Stimulated activated CD8-positive, alpha-beta memory T cell treated with anti-CD3 and anti-CD28 coated beads, Interleukin-12 subunit alpha, Interleukin-12 subunit beta, amount 100 ng/mL, for 1 hour (primary cell): ENCODE results near the gene PAK6.
A peak's percentile ranks its signal among the peaks of the same experiment; 100 is the strongest.

ENCODE experiments used
- DNase-seq: peaks from one replicate; pipeline ENCODE4 v3.0.0-alpha.2; 2020; ENCODE audit warnings: low read depth

Gene PAK6

DNA sequence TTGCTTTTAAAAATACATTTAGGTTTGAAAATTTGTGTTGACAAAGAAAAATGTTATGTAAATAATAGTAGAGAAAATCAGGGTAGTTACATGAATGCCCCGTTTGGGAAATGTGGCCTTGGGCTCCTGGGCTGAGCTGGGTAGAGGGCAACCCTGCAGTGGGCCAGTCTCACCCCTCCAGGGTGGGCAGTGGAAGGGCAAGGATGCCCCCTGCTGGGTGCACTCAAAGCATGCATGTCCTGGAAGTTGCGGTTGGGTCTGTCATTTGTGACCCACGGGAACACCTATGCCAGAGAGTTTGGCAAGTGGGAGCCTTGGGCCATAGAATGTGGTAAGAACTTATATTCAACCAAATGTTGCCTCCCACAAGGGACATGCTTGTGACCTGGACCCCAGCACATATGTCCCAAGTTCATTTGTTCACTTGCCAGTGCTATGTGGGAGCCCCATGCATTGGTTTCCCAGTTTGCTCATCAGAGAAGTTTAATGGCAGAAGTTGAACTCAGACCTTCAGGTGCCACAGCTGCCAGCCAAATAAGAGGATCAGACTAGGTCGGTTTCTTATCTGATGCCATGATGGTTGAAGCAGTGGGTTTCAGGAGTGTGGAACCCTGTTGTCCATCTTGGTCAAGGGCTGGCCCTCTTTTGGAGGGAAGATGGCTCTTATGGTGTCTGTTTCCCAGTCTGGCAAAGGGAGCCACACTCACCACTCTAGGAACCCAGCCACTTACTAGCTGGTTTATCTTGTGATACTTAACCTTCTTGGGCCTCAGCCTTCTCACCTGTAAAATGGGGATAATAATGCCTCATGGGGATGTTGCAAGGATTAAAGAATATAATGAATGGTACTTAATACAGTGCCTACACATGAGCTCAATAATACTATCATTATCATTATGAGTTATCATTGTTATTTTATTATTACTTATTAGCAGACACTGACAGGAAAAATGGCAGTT, 71.4 kb downstream of the PAK6 start:
- no peak for DNase-seq

DNA sequence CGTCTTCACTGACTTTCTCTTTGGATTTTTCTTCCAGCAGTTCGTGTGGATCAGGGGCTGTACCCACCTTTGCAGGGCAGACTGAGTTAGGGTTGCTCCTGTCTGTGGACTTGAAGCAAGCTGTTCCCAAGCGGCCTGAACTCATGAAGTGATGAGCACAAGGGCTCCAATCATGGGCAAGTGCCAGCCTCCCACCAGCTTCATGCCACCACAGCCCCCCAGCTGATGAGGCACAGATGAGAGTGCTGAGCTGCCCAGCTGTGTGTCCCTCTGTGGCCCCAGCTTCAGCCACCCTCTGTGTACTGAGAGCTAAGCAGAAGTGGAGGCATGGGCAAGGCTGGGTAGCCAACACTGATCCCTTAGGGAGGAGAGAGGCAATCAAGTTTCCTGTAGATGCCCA, 72.1 kb downstream of the PAK6 start:
- no peak for DNase-seq

DNA sequence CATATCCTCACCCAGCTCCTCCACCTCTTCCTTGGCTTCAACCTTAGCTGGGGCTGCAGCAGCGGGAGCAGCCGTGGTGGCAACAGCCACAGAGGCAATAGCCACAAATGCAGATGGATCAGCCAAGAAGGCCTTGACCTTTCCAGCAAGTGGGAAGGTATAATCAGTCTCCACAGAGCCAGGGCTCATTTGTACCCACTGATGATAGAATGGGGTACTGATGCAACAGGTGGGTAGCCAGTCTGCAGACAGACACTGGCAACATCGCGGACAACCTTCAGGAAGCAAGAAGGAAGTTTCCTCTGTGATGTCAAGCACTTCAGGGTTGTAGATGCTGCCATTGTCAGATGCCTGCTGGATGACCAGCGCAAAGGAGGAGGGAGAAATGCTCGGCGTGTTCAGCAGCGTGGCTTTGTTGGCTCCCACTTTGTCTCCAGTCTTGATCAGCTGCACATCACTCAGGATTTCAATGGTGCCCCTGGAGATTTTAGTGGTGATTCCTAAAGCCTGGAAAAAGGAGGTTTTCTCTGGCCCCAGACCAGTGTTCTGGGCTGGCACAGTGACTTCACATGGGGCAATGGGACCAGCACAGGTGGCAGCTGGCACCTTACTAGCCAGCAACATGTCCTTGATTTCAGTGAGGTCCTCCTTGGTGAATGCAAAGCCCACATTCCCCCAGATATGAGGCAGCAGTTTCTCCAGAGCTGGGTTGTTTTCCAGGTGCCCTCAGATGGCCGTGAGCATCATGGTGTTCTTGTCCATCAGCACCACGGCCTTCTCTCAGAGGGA, 73.7 kb downstream of the PAK6 start:
- no peak for DNase-seq

DNA sequence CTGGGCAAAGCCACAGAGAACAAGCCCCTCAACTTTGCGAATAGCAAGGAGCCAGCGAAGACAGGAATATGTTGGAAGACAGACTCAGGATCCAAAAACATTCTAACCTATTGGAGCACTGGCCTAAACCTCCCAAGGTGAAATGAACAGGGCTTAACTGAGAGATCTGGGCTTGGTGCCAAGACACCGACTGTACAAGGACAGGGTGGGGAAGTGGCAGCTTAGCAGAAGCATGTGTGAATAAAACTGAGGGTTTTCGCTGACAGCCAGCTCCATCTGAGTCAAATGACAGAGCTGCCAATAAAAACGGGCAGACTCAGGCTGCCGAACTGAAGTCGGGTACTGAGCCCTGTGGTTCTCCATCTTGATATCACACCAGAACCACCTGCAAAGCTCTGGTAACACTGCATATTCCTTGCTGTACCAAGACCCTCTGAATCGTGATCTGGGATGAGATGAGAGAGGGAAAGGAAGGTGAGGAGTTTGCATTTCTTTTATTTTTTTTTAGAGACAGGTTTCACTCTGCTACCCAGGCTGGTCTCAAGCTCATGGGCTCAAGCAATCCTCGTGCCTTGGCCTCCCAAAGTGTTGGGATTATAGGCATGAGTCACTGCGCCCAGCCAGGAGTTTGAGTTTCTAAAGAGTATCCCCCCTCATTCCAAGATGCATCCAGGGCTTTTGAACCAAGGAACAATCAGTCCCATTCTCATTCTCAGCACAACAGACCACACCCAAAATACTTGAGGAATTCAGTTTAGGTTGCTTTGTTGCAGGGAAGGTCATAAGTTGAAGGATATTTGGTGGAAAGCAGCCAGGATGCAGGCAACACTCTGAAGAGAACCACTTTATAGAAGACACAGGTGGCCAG, 74.9 kb downstream of the PAK6 start:
- DNase-seq = no peak

DNA sequence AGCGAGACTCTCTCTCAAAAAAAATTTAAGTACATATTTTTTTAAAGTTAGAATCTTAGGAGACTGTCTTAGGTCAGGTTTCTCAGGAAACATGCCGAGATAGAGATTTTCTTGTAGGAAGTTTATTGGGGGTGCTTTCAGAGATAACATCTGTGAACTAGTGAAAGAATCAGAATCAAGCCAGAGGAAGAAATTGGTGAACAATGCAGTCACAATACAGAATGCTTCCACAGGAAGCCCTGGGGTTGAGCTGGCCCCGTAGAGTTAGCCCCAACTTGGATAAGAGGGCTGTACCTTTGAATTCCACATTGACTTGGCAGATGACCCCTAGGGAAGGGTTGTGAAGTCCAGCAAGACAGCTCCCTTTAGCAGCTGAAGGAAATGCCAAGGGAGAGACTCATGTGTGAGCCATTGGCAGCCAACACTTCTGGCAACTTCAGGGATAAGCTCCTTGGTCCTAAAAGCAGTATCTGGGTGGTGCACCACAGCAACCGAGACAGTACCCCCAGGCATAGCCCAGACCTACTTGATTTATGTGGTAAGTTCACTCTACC, 75.9 kb downstream of the PAK6 start:
- no peak for DNase-seq

DNA sequence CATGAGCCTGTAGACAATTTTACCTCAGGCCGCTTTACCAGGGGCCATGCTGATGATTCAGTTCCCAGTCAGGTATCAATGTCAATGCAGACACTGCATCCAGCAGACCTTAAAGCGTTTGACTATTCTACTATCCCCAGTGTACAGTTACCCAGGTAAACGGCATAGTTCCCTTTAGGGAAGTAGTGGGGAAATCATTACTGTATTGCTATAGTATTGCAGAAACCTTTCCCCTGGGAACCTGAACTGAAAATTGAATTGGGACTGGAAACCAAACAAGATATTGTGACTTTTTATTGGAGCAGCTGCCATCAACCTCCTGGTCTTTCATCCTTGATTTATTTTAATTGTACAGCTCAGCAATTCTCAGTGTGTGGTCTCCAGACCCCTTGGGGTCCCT, 78.1 kb downstream of the PAK6 start:
- DNase-seq = no peak

DNA sequence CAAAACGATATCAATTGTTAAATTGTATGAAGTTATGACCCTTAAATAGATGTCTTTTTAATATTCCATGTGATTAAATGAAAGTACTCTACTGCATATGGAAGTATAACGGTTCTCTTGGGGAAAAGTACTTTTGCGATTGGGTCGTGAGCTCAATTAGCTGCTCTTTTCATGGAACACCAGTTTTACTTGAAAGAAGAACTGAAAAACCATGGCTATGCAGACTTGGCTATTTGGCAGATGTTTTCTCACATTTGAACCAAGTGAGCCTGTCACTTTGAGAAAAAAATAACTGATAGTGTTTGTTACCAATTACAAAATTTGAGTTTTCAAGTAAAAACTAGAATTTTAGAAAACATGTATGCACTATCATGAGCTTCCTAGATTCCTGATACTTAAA, 78.7 kb downstream of the PAK6 start:
- DNase-seq = no peak

DNA sequence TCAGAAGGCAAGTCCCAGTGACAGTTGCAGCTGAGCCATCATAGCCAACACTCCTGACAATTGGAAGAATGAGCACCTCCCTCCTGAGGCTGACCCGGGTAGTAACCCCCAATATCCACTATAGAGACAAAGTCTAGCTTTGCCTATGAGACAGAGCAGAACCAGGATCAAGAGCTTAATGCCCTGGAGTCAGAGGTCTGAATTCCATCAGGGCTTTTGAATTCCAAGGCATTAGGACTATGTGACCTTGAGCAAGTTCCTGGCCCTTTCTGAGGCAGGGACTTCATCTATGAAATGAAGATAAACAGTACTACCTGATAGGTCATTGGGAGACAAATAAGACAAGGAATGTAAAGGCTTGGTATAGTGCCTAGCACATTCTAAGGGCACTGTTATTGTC, 81.5 kb downstream of the PAK6 start:
- DNase-seq = no peak

DNA sequence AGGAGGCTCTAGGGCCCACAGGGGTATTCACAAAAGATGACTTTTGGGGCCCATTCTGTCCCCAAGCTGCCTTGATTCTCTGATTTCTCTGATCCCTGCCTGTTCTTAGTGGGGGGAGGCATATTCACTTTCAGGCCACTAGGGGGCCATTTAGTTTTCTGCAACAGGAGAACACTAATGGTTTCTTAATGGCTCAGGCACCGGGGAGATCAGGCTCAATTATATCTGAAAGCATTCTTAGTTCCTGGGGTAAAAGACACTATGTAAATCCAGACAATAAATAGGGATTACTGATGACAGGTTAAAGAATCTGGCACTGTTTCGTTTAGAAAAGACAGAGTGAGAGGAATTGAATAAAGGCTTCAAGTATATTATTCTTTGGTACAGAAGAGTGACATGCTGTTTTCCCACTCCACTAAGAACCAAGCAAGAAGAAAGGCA, 82.1 kb downstream of the PAK6 start:
- DNase-seq = no peak

DNA sequence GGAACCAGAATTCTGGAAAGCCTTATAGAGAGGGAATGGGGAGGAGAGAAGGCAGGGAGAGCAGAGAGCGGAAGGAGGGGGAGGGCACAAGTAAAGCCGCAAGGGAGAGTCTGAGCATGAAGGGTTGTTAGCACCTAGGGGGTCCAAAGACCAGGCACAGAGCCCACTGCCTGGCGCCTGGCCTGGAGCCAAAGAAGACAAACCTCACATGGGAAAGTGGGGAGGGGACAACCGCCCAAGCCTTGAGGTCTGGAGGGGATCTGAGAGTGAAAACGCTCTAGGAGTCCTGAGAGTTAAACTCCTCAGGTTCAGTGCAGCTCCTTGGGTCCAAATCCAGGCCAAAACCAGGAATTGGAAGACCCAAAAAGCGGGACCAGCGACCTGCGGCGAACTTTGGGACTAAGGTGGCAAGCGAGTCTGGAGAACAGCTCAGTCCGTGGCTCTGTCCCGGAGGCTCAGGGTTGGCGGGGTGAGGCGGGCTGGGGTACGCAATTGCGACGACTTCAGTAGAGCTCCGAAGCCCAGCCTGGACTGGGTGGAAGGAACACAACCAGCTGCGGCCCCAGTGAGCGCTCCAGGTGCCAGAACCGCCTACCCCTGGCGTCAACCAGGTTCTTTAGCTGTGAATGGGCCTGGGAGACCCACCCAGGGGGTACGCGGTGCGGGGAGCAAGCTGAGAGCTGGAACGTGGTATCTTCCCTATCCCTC, 83.8 kb downstream of the PAK6 start:
- no peak for DNase-seq

DNA sequence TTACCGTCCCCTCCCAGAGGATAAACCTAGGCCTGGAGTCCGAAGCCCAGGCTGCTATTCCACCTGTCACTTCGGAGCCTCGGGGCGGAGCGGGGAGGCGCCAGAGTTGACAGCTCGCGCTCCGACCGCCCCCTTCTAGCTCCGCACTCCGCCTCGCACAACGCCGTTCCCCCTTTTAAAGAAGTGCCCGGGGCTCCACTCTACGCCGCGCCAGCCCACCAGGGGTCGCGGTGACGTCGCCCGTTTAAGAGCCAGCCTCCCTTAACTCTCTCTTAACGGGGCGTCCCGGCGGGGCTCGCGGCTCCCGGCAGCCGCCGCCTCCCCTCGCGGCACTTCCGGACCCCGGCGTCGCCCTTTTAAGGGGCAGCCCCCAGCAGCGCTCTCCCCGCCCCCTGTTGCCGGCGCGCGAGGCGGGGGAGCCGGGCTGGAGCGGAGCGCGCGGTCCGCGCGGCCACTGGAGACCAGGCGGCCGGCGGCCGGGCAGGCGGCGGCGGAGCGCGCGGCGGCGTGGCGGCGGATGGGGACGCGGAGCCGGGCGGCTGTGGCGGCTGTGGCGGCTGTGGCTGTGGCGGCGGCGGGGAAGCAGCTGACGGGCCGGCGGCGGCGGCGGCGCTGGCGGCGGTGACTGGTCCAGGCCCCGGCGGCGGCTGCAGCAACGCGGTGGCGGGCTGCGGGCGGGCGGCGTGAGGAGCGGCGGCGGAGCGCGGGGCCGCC, 84.5 kb downstream of the PAK6 start, which contains the start of gene INAFM2:
Gene INAFM2, plus strand, starts transcription at position 454 of the 714 bp plus-strand sequence. CDS start 364 bp downstream, outside the sequence.
- DNase-seq = peak; percentile 81

DNA sequence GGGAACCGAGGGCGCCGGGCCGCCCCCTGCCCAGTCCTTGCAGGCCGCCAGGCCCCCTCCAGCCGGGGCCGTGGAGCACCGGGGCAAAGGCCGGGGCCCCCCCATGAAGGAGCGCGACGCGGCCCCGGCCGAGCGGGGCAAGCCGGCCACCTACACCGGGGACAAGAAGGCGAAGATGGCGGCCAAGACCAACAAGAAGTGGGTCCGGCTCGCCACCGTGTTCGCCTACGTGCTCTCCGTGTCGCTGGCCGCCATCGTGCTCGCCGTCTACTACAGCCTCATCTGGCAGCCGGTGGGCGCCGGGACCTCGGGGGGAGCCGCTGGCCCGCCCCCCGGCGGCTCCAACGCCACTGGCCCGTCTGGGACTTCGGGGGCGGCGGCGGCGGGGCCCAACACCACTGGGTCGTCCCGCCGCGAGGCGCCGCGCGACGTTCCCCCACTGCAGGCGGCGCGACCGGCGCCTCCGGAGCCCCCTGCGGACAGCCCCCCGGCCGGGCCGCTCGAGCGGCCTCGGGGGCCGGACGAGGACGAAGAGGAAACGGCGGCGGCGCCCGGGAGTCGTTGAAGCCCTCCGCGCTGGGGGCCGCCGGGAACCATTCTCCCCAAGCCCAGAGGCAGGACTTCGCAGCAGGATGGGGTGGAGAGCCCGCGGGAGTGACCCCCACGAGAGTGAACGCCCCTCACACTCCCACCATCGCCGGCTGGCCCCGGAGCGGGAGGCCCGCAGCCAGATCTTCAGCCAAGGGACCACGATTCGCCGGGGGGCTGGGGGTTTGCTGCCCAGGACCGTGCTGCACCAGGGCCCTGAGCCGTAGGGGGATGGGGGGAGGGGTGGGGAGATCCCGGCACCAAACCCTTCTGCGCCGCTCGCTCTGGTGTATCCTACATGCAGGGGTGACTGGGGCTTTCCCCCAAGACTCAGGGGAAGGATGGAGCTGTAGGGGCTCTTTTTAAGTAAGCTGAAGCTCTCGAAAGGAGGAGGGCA, 85.4 kb downstream of the PAK6 start:
- no peak for DNase-seq

DNA sequence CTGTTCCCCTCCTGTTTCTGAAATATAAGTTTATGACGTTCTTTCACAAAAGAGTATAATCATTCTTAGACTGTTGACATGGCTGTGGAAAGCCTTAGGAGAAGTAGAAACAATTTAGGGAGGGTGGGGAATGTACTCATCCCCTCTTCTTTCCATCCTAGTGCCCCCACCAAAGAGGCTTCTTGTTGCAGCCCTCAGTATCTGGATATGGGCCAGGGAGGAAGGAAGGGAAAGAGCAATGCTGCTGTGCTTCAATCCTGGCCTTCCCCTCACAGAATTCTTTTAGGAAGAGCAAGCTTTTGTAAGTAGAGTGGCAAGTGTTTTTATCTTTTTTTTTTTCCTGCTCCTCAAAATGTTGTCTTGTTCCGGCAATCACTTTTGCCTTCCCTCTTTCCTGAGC, 86.3 kb downstream of the PAK6 start:
- DNase-seq = no peak

DNA sequence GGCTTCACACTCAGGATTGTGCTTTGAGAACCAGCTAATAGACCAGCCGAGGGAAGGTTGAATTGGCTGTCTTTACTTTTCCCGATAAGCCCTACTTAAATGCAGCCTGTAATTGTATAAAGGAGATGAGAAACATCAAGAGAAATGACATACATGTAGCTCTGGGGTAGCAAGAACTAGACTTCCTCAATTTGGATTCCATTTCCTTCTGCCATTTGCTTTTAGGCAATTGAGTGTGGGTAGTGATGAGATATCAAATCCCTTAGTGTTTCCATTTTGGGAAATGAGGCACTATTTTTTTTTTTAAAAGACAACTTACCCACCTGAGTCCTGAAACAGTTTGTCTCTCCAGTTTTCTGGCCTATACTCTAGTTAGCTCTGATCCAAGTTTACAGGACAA, 86.8 kb downstream of the PAK6 start:
- DNase-seq = no peak
